Heart left ventricle (tissue), 13 donors: ENCODE results near the gene UHRF1.

ENCODE experiments used
- CTCF ChIP-seq, 12 donors: fragments of 200-600 bp; sonication (generic) in 4 of 12; IDR thresholded peaks; one replicate each; pipeline versions ENCODE4 v1.5.0 to v1.8.0; 2018 to 2022; ENCODE audit warnings: antibody characterized with exemption in 12 of 12, mild to moderate bottlenecking in 5 of 12
- POLR2A ChIP-seq, 2 donors: fragments of 450-650 bp; IDR thresholded peaks; one replicate each; pipeline ENCODE4 v1.6.1; 2017; ENCODE audit warnings: antibody characterized with exemption in 2 of 2, mild to moderate bottlenecking in 2 of 2, moderate library complexity in 2 of 2
- donor health status: ischemic (EF 13 %, LVEDD 7.1; RV severe dilation, severe dysfunction).
- donor health status: DM: no; HTN: yes; CAD: no.
- donor health status: DM: no; HTN: no; CAD: no.
- donor health status: ischemic (EF 25% LVEDD 6.9; RV normal size, moderate dysfunction).
- donor health status: ischemic (EF 25% LVEDD 5.7; RV mildly dilated, moderate dysfunction).
- donor health status: ischemic (EF 35%, LVEDD 5.7; RV mildly dilated, moderate dysfunction).
- donor health status: nonischemic (EF 11% LVEDD 7.7; RV severe dilation, severe dysfunction).
- donor health status: DM: yes; HTN: yes; CAD: no.
- donor health status: PGD.
- donor health status: ischemic (EF 29% LVEDD 5.4; RV normal size, mild dysfunction).
- donor health status: nonischemic (EF 23%, LVEDD 6.1; RV moderate dilation, normal function).

- TF ChIP-seq CTCF (IDR thresholded peaks at IDR 0.05), result no peak
- no peak for TF ChIP-seq POLR2A (IDR thresholded peaks at IDR 0.05)
These were observed 4.9 kb downstream of the UHRF1 start for GRCh38 chr19:4913996-4914735.
